HK-2 (cell line): Measurements from ENCODE around the gene ITGB5.
"Not testable (repeated sequence)": the region's sequence is repeated elsewhere in the genome, so short reads cannot be mapped to it uniquely, and the experiment has no call there.

ENCODE experiments used
- DNase-seq: peaks from one replicate; pipeline ENCODE4 v3.0.0-alpha.2; 2018; ENCODE audit not compliant: unreplicated experiment

The ITGB5 gene

GRCh38 chr3:124772081-124772831 lies 114.9 kb downstream of the ITGB5 start:
- no peak for DNase-seq

- DNase-seq: no peak
Measured at GRCh38 chr3:124771083-124771445, 116.1 kb downstream of the ITGB5 start.

GRCh38 chr3:124770336-124771082 lies 116.7 kb downstream of the ITGB5 start:
- no peak for DNase-seq

- no peak for DNase-seq
Measured at GRCh38 chr3:124769462-124769861, 117.7 kb downstream of the ITGB5 start.

GRCh38 chr3:124768812-124769211 lies 118.4 kb downstream of the ITGB5 start:
- no peak for DNase-seq

GRCh38 chr3:124767691-124768090 lies 119.5 kb downstream of the ITGB5 start:
- no peak for DNase-seq

- no peak for DNase-seq
Measured at GRCh38 chr3:124767264-124767663, 119.9 kb downstream of the ITGB5 start.

GRCh38 chr3:124766113-124767095 lies 120.8 kb downstream of the ITGB5 start:
- DNase-seq: no peak

GRCh38 chr3:124765197-124765840 lies 121.8 kb downstream of the ITGB5 start:
- DNase-seq: no peak

GRCh38 chr3:124764746-124765145 lies 122.4 kb downstream of the ITGB5 start:
- DNase-seq: no peak

GRCh38 chr3:124763644-124764358 lies 123.4 kb downstream of the ITGB5 start:
- DNase-seq: no peak

GRCh38 chr3:124763206-124763605 lies 124.0 kb downstream of the ITGB5 start:
- no peak for DNase-seq

- no peak for DNase-seq
Measured at GRCh38 chr3:124762661-124763011, 124.5 kb downstream of the ITGB5 start.

- DNase-seq: no peak
Measured at GRCh38 chr3:124761935-124762660, 125.1 kb downstream of the ITGB5 start.

GRCh38 chr3:124761250-124761796 lies 125.8 kb downstream of the ITGB5 start:
- peak; percentile 84 for DNase-seq

- DNase-seq: no peak
Measured at GRCh38 chr3:124760601-124761000, 126.6 kb downstream of the ITGB5 start.

GRCh38 chr3:124759666-124760401 lies 127.3 kb downstream of the ITGB5 start:
- no peak for DNase-seq

- no peak for DNase-seq
Measured at GRCh38 chr3:124758851-124759635, 128.1 kb downstream of the ITGB5 start.

- not testable (repeated sequence) for DNase-seq
Measured at GRCh38 chr3:124757926-124758325, 129.2 kb downstream of the ITGB5 start.
